Measurements from ENCODE around the gene VSTM2L. TPM values are rescaled to one million over a fixed set of nuclear protein-coding genes. Genes with fewer than 3 reads are reported as not detected.

Gene VSTM2L
- total and polyA plus RNA-seq, 2 donors (not counting 3 experiments of a cell fraction or from before 2014, with no cell fraction given) = 0.18 TPM; not detected in 1

- peaks cover 58 to 65% of the 10 kb centered on the region in 2 experiments for H3K27me3 ChIP-seq (ENCODE audit: control insufficient read depth in 2 of 2, insufficient read depth in 2 of 2, low read length in 2 of 2)
- H3K27ac ChIP-seq (ENCODE audit: insufficient read depth, low read depth, low read length) = no peak overlapping the region
- CTCF ChIA-PET = interaction anchor here (1.2 kb wide), 1 partner anchor 307 kb away, joined by 3 read pairs; no protein-coding TSS in a partner anchor
- H3K36me3 ChIP-seq (ENCODE audit: control insufficient read depth in 2 of 2, extremely low read depth in 1 of 2, insufficient read depth in 2 of 2, low read length in 2 of 2) = no peaks in the 10 kb centered on the region
- H3K9me1 ChIP-seq (replicated peaks; ENCODE audit: control insufficient read depth, extremely low read depth, insufficient read depth, low read length) = no peaks in the 10 kb centered on the region
- dilution Hi-C loops (cut with MboI; ENCODE audit: extremely low pct_ligation_motif_present, low sequenced_read_pairs) (no loop called here), intact Hi-C loops (cut with micrococcal nuclease) (no loop called here)
- no peak overlapping the region for H3K4me2 ChIP-seq (ENCODE audit: insufficient read depth, low read length)
- no peak overlapping the region for H3K9ac ChIP-seq (replicated peaks; ENCODE audit: extremely low read depth, insufficient read depth, low read length)
- H3K4me3 ChIP-seq (replicated peaks in 1 of 3; ENCODE audit: insufficient read depth in 1 of 3, low read depth in 1 of 3, low read length in 3 of 3) = no peak overlapping the region
- no peak for TF ChIP-seq GATA2 (IDR thresholded peaks at IDR 0.05; ENCODE audit: insufficient read depth, insufficient read length, low read depth, low read length)
- no peak for TF ChIP-seq CTCF (IDR thresholded peaks at IDR 0.05; ENCODE audit: extremely low read depth in 1 of 2, insufficient read depth in 1 of 2, low read depth in 1 of 2, low read length in 2 of 2)
- no peak for TF ChIP-seq POLR2A (IDR thresholded peaks at IDR 0.05; ENCODE audit: low read depth, low read length)
- BruUV-seq (replicated peaks) = no TSS peak
- no peaks in the 10 kb centered on the region for H3K9me3 ChIP-seq (replicated peaks; ENCODE audit: control insufficient read depth, insufficient read depth, low read length)
- no peak for DNase-seq (ENCODE audit: low read depth, low spot score)
- H4K20me1 ChIP-seq (replicated peaks; ENCODE audit: control insufficient read depth, extremely low read depth, insufficient read depth, low read length) = no peaks in the 10 kb centered on the region
- no peak for FAIRE-seq
- no peaks in the 10 kb centered on the region for H3K79me2 ChIP-seq (ENCODE audit: control insufficient read depth, insufficient read depth, low read length)
- POLR2A ChIA-PET = no interaction called here
- H2AFZ ChIP-seq (ENCODE audit: low read depth, low read length) = no peak overlapping the region
- H3K4me1 ChIP-seq (ENCODE audit: control insufficient read depth, extremely low read depth, insufficient read depth, low read length) = no peaks in the 10 kb centered on the region
These were observed 10.8 kb downstream of the VSTM2L start for GRCh38 chr20:37913567-37914366.

GRCh38 chr20:37914367-37914671 lies 11.4 kb downstream of the VSTM2L start:
- dilution Hi-C loops (cut with MboI; ENCODE audit: extremely low pct_ligation_motif_present, low sequenced_read_pairs) (no loop called here), intact Hi-C loops (cut with micrococcal nuclease) (no loop called here)
- no peak overlapping the region for H3K4me2 ChIP-seq (ENCODE audit: insufficient read depth, low read length)
- peaks cover 58 to 68% of the 10 kb centered on the region in 2 experiments for H3K27me3 ChIP-seq (ENCODE audit: control insufficient read depth in 2 of 2, insufficient read depth in 2 of 2, low read length in 2 of 2)
- H3K9me3 ChIP-seq (replicated peaks; ENCODE audit: control insufficient read depth, insufficient read depth, low read length) = no peaks in the 10 kb centered on the region
- FAIRE-seq (no peak), DNase-seq (ENCODE audit: low read depth, low spot score) (no peak)
- ChIA-PET POLR2A (no interaction called here), CTCF (interaction anchor here (1.2 kb wide), 2 partner anchors 307 to 350 kb away, joined by 3 read pairs; no protein-coding TSS in a partner anchor)
- H3K4me1 ChIP-seq (ENCODE audit: control insufficient read depth, extremely low read depth, insufficient read depth, low read length) = no peaks in the 10 kb centered on the region
- no TSS peak for BruUV-seq (replicated peaks)
- no peak for TF ChIP-seq EZH2 (IDR thresholded peaks at IDR 0.05; ENCODE audit: borderline replicate concordance, low read depth, low read length, severe bottlenecking)
- TF ChIP-seq POLR2AphosphoS5 (IDR thresholded peaks at IDR 0.05; ENCODE audit: insufficient read depth, low read depth, low read length) = no peak
- no peak for TF ChIP-seq CTCF (IDR thresholded peaks at IDR 0.05; ENCODE audit: extremely low read depth in 1 of 2, insufficient read depth in 1 of 2, low read depth in 1 of 2, low read length in 2 of 2)
- no peak for TF ChIP-seq MAX (IDR thresholded peaks at IDR 0.05; ENCODE audit: insufficient read depth, insufficient read length)
- TF ChIP-seq JUN (IDR thresholded peaks at IDR 0.05; ENCODE audit: borderline replicate concordance, insufficient read depth, insufficient read length, low read depth) = no peak
- TF ChIP-seq FOS (IDR thresholded peaks at IDR 0.05; ENCODE audit: borderline replicate concordance, insufficient read depth, low read length) = no peak
- TF ChIP-seq POLR2A (IDR thresholded peaks at IDR 0.05; ENCODE audit: low read depth, low read length) = no peak
- no peaks in the 10 kb centered on the region for H4K20me1 ChIP-seq (replicated peaks; ENCODE audit: control insufficient read depth, extremely low read depth, insufficient read depth, low read length)
- no peaks in the 10 kb centered on the region for H3K79me2 ChIP-seq (ENCODE audit: control insufficient read depth, insufficient read depth, low read length)
- no peaks in the 10 kb centered on the region for H3K9me1 ChIP-seq (replicated peaks; ENCODE audit: control insufficient read depth, extremely low read depth, insufficient read depth, low read length)
- H3K9ac ChIP-seq (replicated peaks; ENCODE audit: extremely low read depth, insufficient read depth, low read length) = no peak overlapping the region
- no peak overlapping the region for H2AFZ ChIP-seq (ENCODE audit: low read depth, low read length)
- H3K36me3 ChIP-seq (ENCODE audit: control insufficient read depth in 2 of 2, extremely low read depth in 1 of 2, insufficient read depth in 2 of 2, low read length in 2 of 2) = no peaks in the 10 kb centered on the region
- no peak overlapping the region for H3K4me3 ChIP-seq (replicated peaks in 1 of 3; ENCODE audit: insufficient read depth in 1 of 3, low read depth in 1 of 3, low read length in 3 of 3)
- H3K27ac ChIP-seq (ENCODE audit: insufficient read depth, low read depth, low read length) = no peak overlapping the region
